GM12891 (cell line): ENCODE measurements around the gene MEIS1.

ENCODE experiments used
- DNase-seq: peaks from one replicate; pipeline ENCODE4 v3.0.0; 2011; ENCODE audit warnings: low spot score; ENCODE audit not compliant: insufficient read length
- FAIRE-seq: peaks from 2 replicates; lab custom pipeline; 2011; peaks lifted over from hg19 to GRCh38; lab: Jason Lieb, UNC
- PAX5 ChIP-seq: IDR thresholded peaks from 2 replicates; pipeline ENCODE4 v1.6.1; 2011; ENCODE audit warnings: low read length, moderate library complexity, mild to moderate bottlenecking; ENCODE audit not compliant: insufficient read depth, severe bottlenecking
- POLR2A ChIP-seq: IDR thresholded peaks from 2 replicates; pipeline ENCODE4 v1.6.1; 2011; ENCODE audit warnings: low read depth, low read length, control low read depth
- POLR2AphosphoS5 ChIP-seq: IDR thresholded peaks from 2 replicates; pipeline ENCODE4 v1.6.1; 2011; ENCODE audit warnings: low read depth, low read length, control low read depth
- POU2F2 ChIP-seq: IDR thresholded peaks from 2 replicates; pipeline ENCODE4 v1.6.1; 2011; ENCODE audit warnings: low read depth, mild to moderate bottlenecking, control low read depth, low read length, moderate library complexity
- SPI1 ChIP-seq: IDR thresholded peaks from 2 replicates; pipeline ENCODE4 v1.6.1; 2011; ENCODE audit warnings: low read depth, low read length, control low read depth
- TAF1 ChIP-seq: IDR thresholded peaks from 2 replicates; pipeline ENCODE4 v1.6.1; 2011; ENCODE audit warnings: low read depth, low read length, control low read depth

The MEIS1 gene

DNA sequence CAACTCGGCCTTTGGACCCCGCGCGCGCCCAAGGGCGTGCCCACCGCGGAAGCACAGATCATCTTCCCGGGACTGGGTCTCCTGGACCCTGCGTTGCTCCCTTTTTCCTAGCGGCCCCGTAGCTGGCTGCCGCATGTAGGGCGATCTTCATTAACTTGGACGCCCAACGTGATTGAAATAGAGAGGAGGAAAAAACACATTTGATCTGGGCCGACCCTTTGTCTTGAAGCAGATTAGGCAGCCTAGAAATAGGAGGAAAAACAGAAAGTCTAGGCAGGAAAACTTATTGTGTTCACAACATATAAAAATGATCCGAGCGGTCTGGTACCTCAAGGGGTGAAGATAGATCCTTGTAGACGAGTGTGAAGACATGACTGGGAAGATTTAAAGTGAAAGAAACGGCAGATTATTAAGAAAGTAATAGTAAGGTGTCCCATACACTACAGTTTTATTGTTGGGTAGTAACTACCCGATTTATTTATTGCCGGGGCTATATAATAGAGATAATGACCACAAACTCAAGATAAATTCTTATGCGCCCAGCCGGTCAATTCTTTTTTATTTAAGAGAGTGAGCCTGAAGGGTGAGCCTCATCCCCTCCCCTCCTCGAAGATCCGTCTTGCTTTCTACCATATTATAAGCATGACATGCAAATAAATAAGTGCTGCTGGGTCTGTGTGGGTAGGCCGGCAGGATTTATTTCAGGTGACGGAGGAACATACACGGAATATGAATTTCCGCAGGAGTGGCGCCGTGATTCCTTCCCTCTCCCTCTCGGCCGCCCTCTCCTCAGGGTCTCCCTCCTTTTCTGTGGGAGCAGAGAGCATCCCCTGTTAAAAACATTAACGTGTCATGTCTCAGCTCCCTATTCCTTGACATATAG is 147.4 kb downstream of the MEIS1 start:
- FAIRE-seq (no peak), DNase-seq (no peak)

GRCh38 chr2:66582987-66583880 is 148.3 kb downstream of the MEIS1 start:
- DNase-seq (no peak), FAIRE-seq (no peak)
- TF ChIP-seq POU2F2 (no peak), TAF1 (no peak), PAX5 (no peak), POLR2A (no peak), SPI1 (no peak), POLR2AphosphoS5 (no peak)

More for the DNA sequence above, 147.4 kb downstream of the MEIS1 start:
- no peak for TF ChIP-seq POLR2A

- FAIRE-seq: no peak
- TF ChIP-seq POU2F2 (no peak), TAF1 (no peak), PAX5 (no peak), SPI1 (no peak), POLR2AphosphoS5 (no peak), POLR2A (no peak)
- DNase-seq: no peak
Observed at GRCh38 chr2:66583881-66584280, 149.0 kb downstream of the MEIS1 start.

- DNase-seq (no peak), FAIRE-seq (no peak)
- TF ChIP-seq POLR2AphosphoS5 (no peak), SPI1 (no peak), TAF1 (no peak), PAX5 (no peak), POLR2A (no peak), POU2F2 (no peak)
Observed at GRCh38 chr2:66585587-66585986, 150.7 kb downstream of the MEIS1 start.

DNA sequence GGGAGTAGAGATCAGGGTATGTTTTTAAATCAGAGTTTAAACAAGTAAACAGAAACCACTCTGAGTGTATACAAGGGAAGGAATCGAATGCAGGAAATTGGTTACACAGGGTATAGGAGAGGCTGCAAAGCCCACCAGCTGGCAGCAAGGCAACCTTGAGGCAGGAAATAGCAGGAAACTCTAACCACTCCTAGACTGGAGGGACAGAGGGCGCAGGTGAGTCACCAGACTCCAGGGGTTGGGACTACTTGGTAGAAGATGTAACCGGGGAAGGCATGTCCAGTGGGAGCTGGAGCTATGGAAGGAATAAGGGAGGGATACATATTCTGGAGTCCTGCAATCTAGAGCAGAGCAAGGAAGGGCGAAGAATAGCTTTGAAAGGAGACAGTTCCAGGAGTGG is 152.3 kb downstream of the MEIS1 start:
- TF ChIP-seq PAX5 (no peak), POLR2A (no peak), SPI1 (no peak)
- FAIRE-seq (no peak), DNase-seq (no peak)

DNA sequence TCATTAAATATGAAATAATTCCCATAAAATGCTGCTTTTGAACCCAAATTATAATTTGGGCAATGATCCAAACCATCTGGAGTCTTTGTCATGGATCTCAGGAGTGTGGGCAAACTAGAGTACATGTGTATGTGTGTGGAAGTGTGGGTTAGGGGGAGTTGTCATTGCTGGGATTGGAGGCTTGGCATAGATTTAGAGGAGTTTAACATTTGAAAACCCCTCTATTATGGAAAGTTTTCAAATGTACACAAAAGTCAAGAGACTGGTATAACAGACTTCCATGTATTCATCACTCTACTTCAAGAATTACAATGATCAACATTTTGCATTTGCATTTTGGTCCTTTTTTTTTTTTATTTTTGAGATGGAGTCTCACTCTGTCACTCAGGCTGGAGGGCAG is 159.1 kb downstream of the MEIS1 start:
- FAIRE-seq: no peak
- TF ChIP-seq POLR2A (no peak), TAF1 (no peak), SPI1 (no peak), POLR2AphosphoS5 (no peak), POU2F2 (no peak), PAX5 (no peak)
- DNase-seq: no peak

DNA sequence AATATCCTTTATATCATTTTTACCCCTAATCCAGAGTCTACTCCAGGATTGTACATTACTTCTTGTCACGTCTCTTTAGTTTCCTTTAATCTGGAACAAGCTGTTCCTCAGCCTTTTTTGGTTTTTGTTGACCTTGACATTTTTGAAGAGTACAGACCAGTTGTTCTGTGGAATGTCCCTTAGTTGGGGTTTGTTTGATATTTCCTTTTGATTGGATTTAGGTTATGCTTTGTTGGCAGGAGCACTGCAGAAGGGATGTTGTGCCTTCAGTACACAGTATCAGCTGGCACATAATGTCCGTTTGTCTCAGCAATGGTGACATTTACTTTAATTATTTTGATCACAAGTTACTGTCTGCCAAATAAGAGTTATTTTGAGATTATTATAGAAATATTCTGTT is 160.6 kb downstream of the MEIS1 start:
- TF ChIP-seq POLR2A (no peak), SPI1 (no peak)
- FAIRE-seq (no peak), DNase-seq (no peak)

DNA sequence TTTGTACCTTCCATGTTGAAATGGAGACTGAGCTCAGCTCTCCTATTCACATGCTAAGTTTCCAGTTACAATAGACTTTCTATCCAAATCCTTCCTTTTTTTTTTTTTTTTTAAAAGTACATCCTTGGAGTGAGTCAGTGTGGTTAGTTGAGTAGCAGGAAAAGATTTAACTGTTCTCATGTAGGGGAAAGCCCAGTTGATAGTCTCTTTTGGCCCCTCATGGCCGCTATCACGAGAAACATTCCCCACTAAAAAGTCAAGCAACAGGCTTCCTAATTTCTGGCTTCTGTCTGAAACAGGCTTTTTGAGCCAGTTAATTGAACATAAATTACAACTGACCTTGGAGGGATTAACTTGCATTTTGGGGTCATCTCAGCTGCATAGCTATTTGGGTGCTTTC is 161.3 kb downstream of the MEIS1 start:
- DNase-seq (no peak), FAIRE-seq (no peak)
- TF ChIP-seq POU2F2 (no peak), SPI1 (no peak), PAX5 (no peak), POLR2AphosphoS5 (no peak), POLR2A (no peak), TAF1 (no peak)

DNA sequence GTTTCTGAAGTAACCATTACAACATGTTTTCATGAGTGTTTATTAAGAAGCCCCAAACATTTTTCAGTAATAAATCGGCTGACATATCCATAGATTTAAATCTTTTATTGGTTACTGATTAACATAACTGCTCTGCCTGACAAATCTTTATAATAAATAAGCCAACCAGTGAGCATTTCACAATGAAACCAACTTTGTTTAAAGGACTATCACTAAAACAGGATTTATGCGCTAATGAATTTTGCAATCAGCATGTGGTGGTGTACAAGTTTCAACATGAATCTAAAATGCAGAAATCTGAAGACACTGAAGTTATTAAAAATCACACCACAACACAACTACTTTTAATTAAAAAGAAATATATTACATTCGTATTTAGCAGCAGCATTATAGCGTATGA is 166.7 kb downstream of the MEIS1 start:
- FAIRE-seq (no peak), DNase-seq (no peak)
- TF ChIP-seq POLR2A (no peak), POU2F2 (no peak), POLR2AphosphoS5 (no peak), SPI1 (no peak), PAX5 (no peak), TAF1 (no peak)

DNA sequence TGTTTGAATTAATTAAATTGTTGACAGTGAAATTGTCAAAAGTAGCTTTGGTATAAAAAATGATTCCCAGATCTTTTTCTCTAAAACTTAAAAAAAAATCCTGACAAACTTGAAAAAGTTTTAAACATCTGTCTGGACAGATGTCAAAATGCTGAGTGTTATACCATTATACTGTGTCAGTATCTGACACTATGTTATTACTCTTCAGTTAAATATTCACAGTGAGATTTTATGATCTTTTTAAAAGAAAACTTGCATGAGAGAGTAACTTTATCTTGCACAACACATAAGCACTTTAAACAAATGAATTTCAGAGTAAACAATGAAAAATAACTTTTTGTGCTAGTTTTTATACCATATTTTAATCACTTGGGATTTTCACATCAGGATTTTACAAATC is 167.4 kb downstream of the MEIS1 start:
- TF ChIP-seq PAX5 (no peak), TAF1 (no peak), POU2F2 (no peak), SPI1 (no peak), POLR2A (no peak), POLR2AphosphoS5 (no peak)
- DNase-seq (no peak), FAIRE-seq (no peak)
